ENCODE results near the gene RAP1A.

RAP1A gene

GRCh38 chr1:111619635-111620440, at the start of gene RAP1A:
RAP1A (plus strand) TSS chr1:111619789; CDS start chr1:111691361, 71,572 bp downstream.
- DNase-seq = peak; percentile 91

- no peak for DNase-seq
Measured at GRCh38 chr1:111569913-111570312, 49.7 kb upstream of the RAP1A start.

GRCh38 chr1:111570781-111571181, 48.8 kb upstream of the RAP1A start:
- DNase-seq = no peak

DNA sequence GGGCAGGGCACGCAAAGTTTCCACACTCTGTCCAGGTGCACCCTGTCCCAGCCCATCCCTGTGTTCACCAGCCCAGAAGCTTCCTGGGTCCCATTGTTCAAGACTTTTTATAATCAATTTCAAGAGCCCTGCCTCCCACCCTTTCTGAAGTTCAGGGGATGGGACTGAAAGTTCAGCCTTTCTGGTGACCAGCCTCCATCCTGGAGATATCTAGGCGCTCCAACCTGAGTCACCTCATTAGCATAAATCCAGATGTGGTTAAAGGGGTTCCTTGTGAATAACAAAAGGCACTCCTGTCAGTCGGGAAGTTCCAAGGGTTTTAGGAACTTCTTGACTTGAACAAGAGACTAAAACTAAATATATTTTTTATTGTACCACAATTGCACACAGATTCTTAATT, 48.4 kb upstream of the RAP1A start:
- no peak for DNase-seq

DNA sequence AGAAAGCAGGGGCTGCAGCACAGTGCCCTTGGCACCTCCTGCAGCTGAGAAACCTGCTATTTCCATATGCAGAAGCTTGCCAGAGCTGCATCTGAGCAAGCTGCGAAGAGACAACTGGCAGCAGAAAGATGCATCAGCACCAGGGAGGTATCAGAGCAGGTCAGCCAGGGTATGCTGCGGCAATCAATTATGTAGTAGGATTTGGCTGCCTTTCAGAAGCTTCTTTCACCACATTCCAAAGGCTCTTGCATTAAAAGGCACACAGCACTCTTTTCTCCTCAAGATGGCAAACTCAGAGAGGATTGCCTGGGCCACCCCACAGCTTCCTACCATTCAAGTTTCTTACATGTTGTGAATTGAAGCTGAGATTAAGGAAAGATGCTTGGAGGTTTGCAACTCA, 47.6 kb upstream of the RAP1A start:
- no peak for DNase-seq

- no peak for DNase-seq
Measured at GRCh38 chr1:111576547-111576946, 43.0 kb upstream of the RAP1A start.

- DNase-seq = no peak
Measured at GRCh38 chr1:111577814-111578213, 41.8 kb upstream of the RAP1A start.

- DNase-seq = no peak
Measured at GRCh38 chr1:111581166-111581565, 38.4 kb upstream of the RAP1A start.

DNA sequence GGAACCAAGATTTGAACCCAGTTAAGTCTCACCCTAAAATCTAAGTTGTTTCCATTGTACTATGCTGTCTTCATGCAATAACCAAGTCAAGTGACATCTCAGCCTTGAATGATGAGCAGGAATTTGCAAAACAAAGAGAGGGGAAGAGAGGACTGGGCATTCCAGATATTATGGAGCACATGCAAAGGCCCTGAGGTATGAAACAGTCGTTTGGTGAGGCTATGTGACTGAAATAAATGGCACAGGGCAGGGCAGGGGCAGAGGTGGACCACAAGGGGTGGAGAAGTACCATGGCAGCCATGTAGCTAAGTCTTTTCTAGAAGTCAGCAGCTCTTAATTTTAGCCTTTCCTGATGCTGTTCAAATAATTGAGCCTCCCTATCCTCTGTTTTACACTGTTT, 37.6 kb upstream of the RAP1A start:
- DNase-seq = no peak

GRCh38 chr1:111582644-111583618, 36.7 kb upstream of the RAP1A start:
- no peak for DNase-seq

- no peak for DNase-seq
Measured at GRCh38 chr1:111585447-111586086, 34.0 kb upstream of the RAP1A start.

- no peak for DNase-seq
Measured at GRCh38 chr1:111586112-111586511, 33.5 kb upstream of the RAP1A start.

- no peak for DNase-seq
Measured at GRCh38 chr1:111587509-111588174, 31.9 kb upstream of the RAP1A start.

GRCh38 chr1:111591937-111592336, 27.7 kb upstream of the RAP1A start:
- no peak for DNase-seq

- DNase-seq = peak; percentile 97
Measured at GRCh38 chr1:111592389-111593361, 26.9 kb upstream of the RAP1A start.

DNA sequence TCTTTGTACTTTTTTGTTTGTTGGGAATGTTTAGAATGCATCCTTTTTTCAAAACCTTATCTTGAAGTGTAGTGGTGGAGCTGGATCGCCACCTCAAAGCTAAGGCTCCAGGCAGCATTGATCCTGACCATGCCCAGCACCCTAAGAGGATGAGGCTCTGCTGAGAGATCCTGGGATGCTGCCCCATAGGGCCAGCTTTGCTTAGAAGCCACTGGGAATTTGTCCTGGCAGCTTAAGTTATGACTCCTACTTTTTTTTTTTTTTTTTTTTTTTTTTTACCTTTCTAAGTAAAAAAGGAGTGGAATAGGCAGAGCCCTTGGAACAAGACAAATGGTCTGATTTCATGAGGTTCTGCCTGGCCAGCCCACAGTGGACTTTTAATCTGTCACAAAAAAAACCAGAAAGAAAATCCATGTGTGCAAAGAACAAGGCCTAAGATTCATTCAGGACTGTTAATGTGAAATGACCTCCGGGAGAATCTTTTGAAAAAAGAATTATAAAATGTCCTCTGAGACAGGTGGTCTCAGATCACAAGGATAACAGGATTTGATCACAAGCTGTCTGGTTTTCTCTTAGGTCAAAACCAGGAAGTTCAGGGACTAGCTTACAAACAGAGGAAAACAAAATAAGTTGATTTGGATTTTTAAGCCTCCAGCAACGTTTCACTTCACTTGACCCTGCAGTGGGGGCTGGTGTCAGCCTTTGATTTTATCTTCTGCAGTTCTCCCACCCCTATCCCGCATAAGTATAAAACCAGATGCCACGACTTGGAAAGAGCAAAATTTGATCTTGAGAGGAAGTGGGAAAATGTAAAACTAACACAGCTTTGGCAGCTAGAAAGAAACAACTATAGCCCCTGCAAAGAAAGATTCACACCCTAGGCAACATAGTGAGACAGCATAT, 25.9 kb upstream of the RAP1A start:
- DNase-seq = no peak

- DNase-seq = no peak
Measured at GRCh38 chr1:111594306-111594693, 25.3 kb upstream of the RAP1A start.

- no peak for DNase-seq
Measured at GRCh38 chr1:111595807-111596206, 23.8 kb upstream of the RAP1A start.

DNA sequence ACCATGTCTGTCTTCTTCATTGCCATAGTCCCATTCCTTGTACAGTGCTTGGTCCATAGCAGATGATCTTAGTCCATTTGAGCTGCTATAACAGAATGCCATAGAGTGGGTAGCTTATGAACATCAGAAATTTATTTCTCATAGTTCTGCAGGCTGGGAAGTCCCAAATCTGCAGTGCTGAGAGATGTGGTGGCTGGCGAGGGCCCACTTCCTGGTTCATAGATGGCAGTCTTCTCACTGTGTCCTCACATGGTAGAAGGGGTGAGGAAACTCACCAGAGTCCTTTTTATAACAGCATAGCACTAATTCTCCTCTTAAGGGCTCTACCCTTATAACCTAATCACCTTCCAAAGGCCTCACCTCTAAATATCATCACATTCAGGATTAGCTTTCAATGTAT, 23.1 kb upstream of the RAP1A start:
- DNase-seq = peak; percentile 68

GRCh38 chr1:111597426-111597825, 22.2 kb upstream of the RAP1A start:
- no peak for DNase-seq
